Activated naive CD8-positive, alpha-beta T cell treated with anti-CD3 and anti-CD28 coated beads, Interleukin-2, amount 10 ng/mL, durations not matched to agents 7 days and 5 days (primary cell): Measurements from ENCODE around the gene PPP1R2C. TPM values are rescaled to one million over a fixed set of nuclear protein-coding genes. Genes with fewer than 3 reads are reported as not detected.

Experiments
- ATAC-seq: fragments of 150-1000 bp; cut with Tn5 transposase; one replicate; pipeline ENCODE4 v1.10.0; 2021; ENCODE audit warnings: low read depth, moderate library complexity
- POLR2A ChIA-PET: fragments of 350-600 bp; sonication (Branson Sonifier 250); formaldehyde crosslinking; loops from one replicate; lab custom pipeline; 2021; ENCODE audit warnings: antibody characterized with exemption; lab: Charles Lee
- DNase-seq: peaks from one replicate; pipeline ENCODE4 v3.0.0; 2021
- H3K27ac Mint-ChIP-seq: one replicate; pipeline ENCODE4 v1.8.0; 2022; ENCODE audit warnings: mild to moderate bottlenecking, mixed read lengths
- H3K27me3 Mint-ChIP-seq: one replicate; pipeline ENCODE4 v1.8.0; 2022; ENCODE audit warnings: mild to moderate bottlenecking, moderate library complexity, mixed read lengths
- H3K36me3 Mint-ChIP-seq: one replicate; pipeline ENCODE4 v1.8.0; 2021; ENCODE audit warnings: mild to moderate bottlenecking, mixed read lengths
- H3K4me1 Mint-ChIP-seq: one replicate; pipeline ENCODE4 v1.8.0; 2021; ENCODE audit warnings: mixed read lengths
- H3K4me3 Mint-ChIP-seq: one replicate; pipeline ENCODE4 v1.8.0; 2022; ENCODE audit warnings: mild to moderate bottlenecking, moderate library complexity, mixed read lengths
- H3K9me3 Mint-ChIP-seq: one replicate; pipeline ENCODE4 v1.8.0; 2021; ENCODE audit warnings: mixed read lengths
- total RNA-seq, 2 experiments: library from RNA; stranded (reverse); gene quantifications; one replicate each; pipeline ENCODE4 v1.2.3, GENCODE V29; 2021

PPP1R2C gene
- total RNA-seq, 2 experiments from 2014 or later: not detected

DNA sequence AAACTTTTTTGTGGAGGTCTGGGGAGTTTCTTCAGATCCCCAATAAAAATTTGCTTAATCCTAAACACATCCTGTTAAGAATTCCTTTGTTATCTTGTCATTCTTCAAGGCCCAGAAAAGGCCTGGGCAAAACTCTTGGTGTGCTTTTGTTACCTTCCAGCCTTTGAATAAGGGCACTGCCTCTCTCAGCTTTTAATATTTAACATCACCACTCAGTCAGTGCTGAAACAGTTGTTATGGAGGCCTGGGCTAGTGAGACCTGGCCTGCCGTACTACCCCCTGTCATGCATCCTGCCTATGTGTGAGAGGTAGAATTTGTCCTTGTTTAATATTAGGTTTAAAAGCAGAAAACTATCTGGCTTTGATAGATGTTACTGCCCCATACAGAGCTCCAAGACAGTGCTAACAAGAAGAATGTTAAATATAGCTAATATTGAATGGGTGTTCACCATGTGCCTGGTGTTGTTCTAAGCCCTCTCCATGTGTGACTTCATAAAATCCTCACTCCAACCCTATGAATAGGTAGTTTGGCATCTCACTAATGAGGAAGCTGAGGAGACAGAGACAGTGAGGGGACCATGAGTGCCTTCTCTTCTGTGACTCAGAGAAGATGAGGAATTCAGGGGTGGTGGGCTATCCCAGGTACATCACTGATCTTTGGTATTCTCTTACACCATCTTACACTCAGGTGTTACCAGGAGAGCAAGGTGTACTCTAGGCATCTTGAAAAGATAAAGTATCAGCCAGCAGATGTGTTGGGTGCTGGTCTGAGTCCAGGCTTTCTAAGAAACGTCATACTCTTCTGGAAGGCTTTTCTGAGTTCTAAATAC, 6.2 kb downstream of the PPP1R2C start:
- Mint-ChIP-seq H3K36me3 (peaks cover 2% of the 10 kb centered on the region), H3K27ac (no peak overlapping the region), H3K4me3 (no peak overlapping the region), H3K9me3 (peaks cover 4% of the 10 kb centered on the region), H3K27me3 (no peaks in the 10 kb centered on the region), H3K4me1 (peaks cover 1% of the 10 kb centered on the region)
- no peak for ATAC-seq
- POLR2A ChIA-PET: no interaction called here
- DNase-seq: no peak

DNA sequence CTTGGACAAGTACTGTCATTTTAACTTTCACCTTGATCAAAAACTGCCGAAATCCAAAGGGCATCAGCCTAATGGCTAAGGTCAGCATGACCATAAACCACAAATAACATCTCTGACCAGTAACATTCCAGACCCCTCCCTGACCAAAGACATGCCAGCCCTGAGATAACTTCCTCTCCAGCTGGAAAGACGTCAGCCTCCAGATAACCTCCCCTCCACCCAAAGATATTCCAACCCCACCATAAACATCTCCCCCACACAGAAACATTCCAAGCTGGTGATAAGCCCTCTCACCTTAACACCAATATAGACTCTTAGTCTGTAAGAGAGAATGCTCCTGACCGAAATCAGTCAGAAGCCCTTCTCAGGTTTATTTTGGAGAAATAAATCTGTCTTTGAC, 7.4 kb downstream of the PPP1R2C start:
- H3K36me3 Mint-ChIP-seq: no peaks in the 10 kb centered on the region
- H3K27me3 Mint-ChIP-seq: no peaks in the 10 kb centered on the region
- DNase-seq (no peak), ATAC-seq (no peak)
- H3K4me3 Mint-ChIP-seq: no peak overlapping the region
- POLR2A ChIA-PET: no interaction called here
- H3K27ac Mint-ChIP-seq: no peak overlapping the region
- peaks cover 2% of the 10 kb centered on the region for H3K9me3 Mint-ChIP-seq
- no peaks in the 10 kb centered on the region for H3K4me1 Mint-ChIP-seq

DNA sequence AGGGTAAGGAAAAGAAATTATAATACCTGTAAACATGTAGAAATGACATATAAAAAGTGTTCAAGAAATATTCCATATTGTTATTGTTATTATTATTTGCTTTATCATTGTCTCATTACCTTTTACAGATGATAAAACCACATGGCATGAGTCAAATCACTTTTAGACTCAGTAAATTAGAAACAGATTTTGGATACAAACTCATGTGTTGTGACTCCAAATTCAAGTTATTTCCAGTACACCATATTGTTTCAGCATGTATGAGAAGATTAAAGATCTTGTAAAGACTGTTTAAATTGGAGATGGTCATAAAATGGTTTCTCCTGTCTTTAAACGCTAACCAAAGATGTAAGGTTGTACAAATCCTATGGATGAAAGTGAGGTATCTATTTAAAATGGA, 18.1 kb downstream of the PPP1R2C start:
- peaks cover 4% of the 10 kb centered on the region for H3K9me3 Mint-ChIP-seq
- no peak overlapping the region for H3K27ac Mint-ChIP-seq
- ATAC-seq (no peak), DNase-seq (no peak)
- H3K36me3 Mint-ChIP-seq: peaks cover 2% of the 10 kb centered on the region
- POLR2A ChIA-PET: no interaction called here
- H3K4me3 Mint-ChIP-seq: no peak overlapping the region
- H3K27me3 Mint-ChIP-seq: peaks cover 1% of the 10 kb centered on the region
- no peaks in the 10 kb centered on the region for H3K4me1 Mint-ChIP-seq

DNA sequence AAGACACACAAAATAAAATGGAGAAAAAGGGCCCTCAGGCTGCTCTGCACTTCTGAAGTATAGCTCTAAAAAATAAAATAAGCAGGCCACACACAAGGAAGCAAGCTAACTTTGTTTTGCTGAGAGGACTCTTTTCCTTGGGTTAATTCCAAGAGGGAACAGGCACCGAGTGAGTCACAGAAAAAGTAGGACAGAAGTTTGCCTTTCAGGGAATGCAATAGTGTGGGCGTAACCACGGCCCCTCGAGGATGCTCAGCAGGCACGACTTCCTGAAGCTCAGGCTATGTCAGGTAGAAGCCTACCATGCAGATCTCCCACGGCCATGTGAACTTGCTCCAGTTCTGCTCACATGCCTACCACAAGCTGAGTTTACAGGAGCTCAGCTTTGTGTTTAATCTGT, 22.1 kb downstream of the PPP1R2C start:
- H3K4me1 Mint-ChIP-seq: no peaks in the 10 kb centered on the region
- H3K27ac Mint-ChIP-seq: no peak overlapping the region
- ATAC-seq: no peak
- H3K4me3 Mint-ChIP-seq: no peak overlapping the region
- DNase-seq: no peak
- POLR2A ChIA-PET: no interaction called here
- no peaks in the 10 kb centered on the region for H3K9me3 Mint-ChIP-seq
- H3K36me3 Mint-ChIP-seq: no peaks in the 10 kb centered on the region
- H3K27me3 Mint-ChIP-seq: peaks cover 1% of the 10 kb centered on the region

DNA sequence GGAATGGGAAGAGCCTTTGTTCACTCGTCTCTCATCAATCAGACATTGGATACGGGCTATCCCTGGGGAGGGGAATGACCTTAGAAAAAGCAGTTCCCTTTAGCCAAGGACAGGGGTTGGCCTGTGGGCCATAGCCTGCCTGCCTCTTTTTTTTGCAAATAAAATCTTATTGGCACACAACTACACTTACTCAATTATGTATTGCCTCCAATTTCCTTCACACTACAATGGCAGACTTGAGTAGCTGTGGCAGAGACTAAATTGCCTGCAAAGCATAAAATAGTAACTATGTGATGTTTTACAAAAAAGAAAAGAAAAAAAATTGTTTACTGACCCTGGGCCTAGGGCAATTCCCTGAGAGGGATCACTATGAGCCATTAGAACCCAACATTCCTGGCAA, 23.4 kb downstream of the PPP1R2C start:
- H3K9me3 Mint-ChIP-seq: no peaks in the 10 kb centered on the region
- no peak overlapping the region for H3K27ac Mint-ChIP-seq
- POLR2A ChIA-PET: no interaction called here
- peaks cover 1% of the 10 kb centered on the region for H3K27me3 Mint-ChIP-seq
- no peak overlapping the region for H3K4me3 Mint-ChIP-seq
- H3K36me3 Mint-ChIP-seq: no peaks in the 10 kb centered on the region
- DNase-seq: no peak
- H3K4me1 Mint-ChIP-seq: no peaks in the 10 kb centered on the region
- ATAC-seq: no peak

DNA sequence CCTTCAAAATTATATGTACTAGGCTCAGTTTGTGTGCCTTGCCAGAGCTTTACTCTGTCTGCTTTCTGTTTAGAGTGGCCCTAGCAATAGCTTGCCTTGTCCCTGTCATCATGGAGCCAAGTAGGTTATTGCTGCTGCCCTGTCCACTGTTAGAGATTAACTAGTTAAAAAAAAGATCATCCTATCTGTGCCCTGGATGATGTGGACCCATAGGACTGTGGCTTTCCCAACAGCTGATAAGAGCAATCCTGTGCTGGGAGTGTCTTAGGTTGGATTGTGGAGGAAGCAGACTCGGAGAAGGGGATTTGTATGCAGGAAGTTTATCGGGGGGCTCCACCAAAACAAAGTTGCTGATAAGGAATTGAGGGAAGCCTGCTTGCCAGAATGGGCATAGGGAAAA, 23.8 kb downstream of the PPP1R2C start:
- no peaks in the 10 kb centered on the region for H3K9me3 Mint-ChIP-seq
- H3K4me3 Mint-ChIP-seq: no peak overlapping the region
- no peak overlapping the region for H3K27ac Mint-ChIP-seq

DNA sequence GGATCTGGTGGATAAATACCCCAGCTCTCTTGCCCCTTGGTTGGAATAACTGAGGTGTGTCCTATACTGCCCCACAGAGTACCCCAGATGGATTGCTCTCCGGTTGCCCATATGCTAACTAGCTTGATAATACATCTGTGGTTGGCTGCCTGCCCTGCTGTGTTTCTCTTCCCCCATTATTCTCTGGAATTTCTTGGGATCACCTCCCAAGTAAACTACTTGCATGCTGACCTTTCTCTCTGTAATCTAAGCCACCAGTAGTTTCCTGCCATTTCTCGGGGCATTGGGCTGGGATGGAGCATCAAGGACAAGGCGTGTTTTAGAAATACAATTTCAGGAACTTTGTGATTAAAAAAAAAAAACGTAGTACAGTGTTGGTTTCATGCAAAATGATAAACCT, 25.2 kb downstream of the PPP1R2C start:
- Mint-ChIP-seq H3K27me3 (peaks cover 1% of the 10 kb centered on the region), H3K4me1 (no peaks in the 10 kb centered on the region), H3K36me3 (peaks cover 1% of the 10 kb centered on the region), H3K9me3 (no peaks in the 10 kb centered on the region), H3K27ac (no peak overlapping the region), H3K4me3 (no peak overlapping the region)
- no peak for ATAC-seq
- POLR2A ChIA-PET: no interaction called here
- DNase-seq: no peak

More for the DNA sequence above, 23.8 kb downstream of the PPP1R2C start:
- POLR2A ChIA-PET: no interaction called here
- Mint-ChIP-seq H3K4me1 (no peaks in the 10 kb centered on the region), H3K36me3 (peaks cover 1% of the 10 kb centered on the region), H3K27me3 (peaks cover 1% of the 10 kb centered on the region)
- DNase-seq (no peak), ATAC-seq (no peak)

DNA sequence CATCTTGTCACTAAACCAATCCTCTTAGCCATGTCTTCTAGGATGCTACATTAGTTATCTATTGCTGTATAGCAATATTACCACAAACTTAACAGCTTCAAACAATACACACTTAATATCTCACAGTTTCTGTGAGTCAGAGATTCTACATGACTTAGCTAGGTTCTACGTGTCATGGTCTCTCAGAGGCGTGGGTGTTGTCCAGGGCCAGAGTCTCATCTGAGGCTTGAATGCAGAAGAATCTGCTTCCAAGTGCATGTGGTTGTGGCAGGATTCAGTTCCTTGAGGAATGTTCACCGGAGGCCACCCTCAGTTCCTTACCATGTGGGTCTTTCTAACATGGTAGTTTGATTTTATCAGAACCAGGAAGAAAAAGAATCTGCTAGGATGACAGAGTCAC, 26.4 kb downstream of the PPP1R2C start:
- peaks cover 4% of the 10 kb centered on the region for H3K9me3 Mint-ChIP-seq
- H3K27me3 Mint-ChIP-seq: peaks cover 1% of the 10 kb centered on the region
- ATAC-seq (no peak), DNase-seq (no peak)
- H3K4me1 Mint-ChIP-seq: no peaks in the 10 kb centered on the region
- POLR2A ChIA-PET: no interaction called here
- no peak overlapping the region for H3K27ac Mint-ChIP-seq
- H3K36me3 Mint-ChIP-seq: peaks cover 3% of the 10 kb centered on the region
- H3K4me3 Mint-ChIP-seq: no peak overlapping the region

DNA sequence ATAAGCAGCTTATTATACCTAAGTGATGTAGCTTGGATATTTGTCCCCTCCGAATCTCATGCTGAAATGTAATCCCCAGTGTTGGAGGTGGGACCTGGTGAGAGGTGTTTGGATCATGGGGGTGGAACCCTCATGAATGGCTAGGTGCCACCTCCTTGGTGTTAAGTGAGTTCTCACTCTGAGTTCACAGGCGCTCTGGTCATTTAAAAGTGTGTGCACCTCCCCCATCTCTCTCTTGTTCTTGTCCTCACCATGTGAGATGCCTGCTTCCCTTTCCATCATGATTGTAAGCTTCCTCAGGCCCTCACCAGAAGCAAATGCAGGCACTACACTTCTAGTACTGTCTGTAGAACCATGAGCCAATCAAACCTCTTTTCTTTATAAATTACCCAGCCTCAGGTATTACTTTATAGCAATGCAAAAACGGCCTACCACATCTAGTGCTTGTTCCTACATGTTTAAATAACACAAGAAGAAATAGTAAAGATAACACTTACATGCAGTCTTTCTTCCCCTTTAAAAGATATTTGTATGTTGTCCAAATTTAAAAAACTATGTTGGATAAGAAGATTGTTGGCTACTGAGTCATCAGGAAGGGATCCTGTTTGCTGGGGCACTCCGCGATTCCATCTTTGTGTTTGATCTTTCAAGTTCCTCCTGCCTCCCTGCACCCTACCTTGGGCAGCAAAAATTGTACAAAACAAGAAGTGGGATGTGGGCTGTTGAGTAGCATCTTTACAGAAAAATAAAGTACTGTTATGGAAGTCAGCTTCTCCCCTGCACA, 29.7 kb downstream of the PPP1R2C start:
- ATAC-seq: no peak
- Mint-ChIP-seq H3K27ac (no peak overlapping the region), H3K36me3 (peaks cover 3% of the 10 kb centered on the region), H3K4me1 (no peaks in the 10 kb centered on the region), H3K4me3 (no peak overlapping the region), H3K9me3 (peaks cover 5% of the 10 kb centered on the region), H3K27me3 (peaks cover 1% of the 10 kb centered on the region)
- DNase-seq: no peak
- POLR2A ChIA-PET: no interaction called here

DNA sequence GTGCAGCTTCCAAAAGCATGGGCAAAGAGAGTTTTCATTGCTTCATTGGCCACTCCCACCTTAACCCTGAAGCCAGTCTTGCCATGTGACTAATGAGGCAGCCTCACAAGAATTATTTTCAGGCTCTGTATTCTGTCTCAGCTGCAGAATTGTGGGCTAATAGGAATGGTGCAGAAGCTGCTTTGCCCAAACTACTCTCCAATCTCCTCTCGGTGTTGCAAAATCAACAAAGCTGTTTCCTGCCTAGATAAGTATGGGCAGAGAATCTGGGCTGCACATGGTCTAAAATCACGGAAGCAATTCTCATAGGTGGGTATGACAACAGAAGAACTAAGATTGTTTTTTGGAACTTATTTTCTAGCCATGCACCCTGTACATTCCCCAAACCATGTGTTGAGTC, 31.4 kb downstream of the PPP1R2C start:
- peaks cover 5% of the 10 kb centered on the region for H3K9me3 Mint-ChIP-seq
- peaks cover 1% of the 10 kb centered on the region for H3K27me3 Mint-ChIP-seq
- ATAC-seq (no peak), DNase-seq (no peak)
- H3K27ac Mint-ChIP-seq: no peak overlapping the region
- H3K4me3 Mint-ChIP-seq: no peak overlapping the region
- H3K36me3 Mint-ChIP-seq: peaks cover 3% of the 10 kb centered on the region
- H3K4me1 Mint-ChIP-seq: no peaks in the 10 kb centered on the region
- POLR2A ChIA-PET: no interaction called here

DNA sequence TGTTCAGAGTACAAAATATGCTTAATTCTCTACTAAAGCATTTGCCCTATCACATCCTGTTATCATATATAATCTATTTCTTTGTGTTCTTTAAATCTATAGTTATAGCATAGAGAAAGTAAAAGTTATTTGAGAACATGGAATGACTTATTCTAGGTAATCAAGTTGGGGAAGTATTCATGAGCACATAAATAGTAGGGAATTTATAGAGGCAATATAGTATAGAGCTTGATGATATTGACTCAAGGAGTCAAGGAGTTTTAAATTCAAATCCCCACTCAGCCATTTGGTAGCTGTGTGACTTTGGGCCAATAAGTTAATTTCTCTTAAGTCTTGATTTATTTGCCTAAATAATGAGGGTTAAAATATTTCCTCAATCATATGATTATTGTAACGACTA, 37.5 kb downstream of the PPP1R2C start:
- ATAC-seq (no peak), DNase-seq (no peak)
- no peaks in the 10 kb centered on the region for H3K27me3 Mint-ChIP-seq
- no peaks in the 10 kb centered on the region for H3K36me3 Mint-ChIP-seq
- POLR2A ChIA-PET: no interaction called here
- peaks cover 3% of the 10 kb centered on the region for H3K4me1 Mint-ChIP-seq
- H3K9me3 Mint-ChIP-seq: peaks cover 3% of the 10 kb centered on the region
- H3K27ac Mint-ChIP-seq: no peak overlapping the region
- H3K4me3 Mint-ChIP-seq: no peak overlapping the region

DNA sequence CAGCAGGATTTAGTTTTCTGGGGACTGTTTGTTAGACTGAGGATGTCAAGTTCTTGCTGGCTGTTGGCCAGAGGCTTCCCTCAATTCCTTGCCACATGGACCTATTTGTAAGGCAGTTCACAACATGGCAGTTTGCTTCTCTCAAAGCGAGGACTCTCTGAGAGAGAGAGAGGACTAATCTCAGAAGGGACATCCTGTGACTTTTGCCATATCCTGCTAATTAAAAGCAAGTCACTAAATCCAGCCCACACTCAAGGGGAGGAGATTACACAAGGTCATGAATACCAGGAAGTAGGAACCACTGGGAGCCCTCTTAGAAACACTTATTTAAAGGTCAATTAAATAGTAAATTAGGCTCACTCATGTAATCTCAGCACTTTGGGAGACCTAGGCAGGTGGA, 38.2 kb downstream of the PPP1R2C start:
- ATAC-seq (no peak), DNase-seq (no peak)
- no peaks in the 10 kb centered on the region for H3K27me3 Mint-ChIP-seq
- POLR2A ChIA-PET: no interaction called here
- H3K36me3 Mint-ChIP-seq: no peaks in the 10 kb centered on the region
- H3K27ac Mint-ChIP-seq: peak overlapping the region; percentile 61
- no peak overlapping the region for H3K4me3 Mint-ChIP-seq
- H3K9me3 Mint-ChIP-seq: peaks cover 2% of the 10 kb centered on the region
- H3K4me1 Mint-ChIP-seq: peaks cover 3% of the 10 kb centered on the region

DNA sequence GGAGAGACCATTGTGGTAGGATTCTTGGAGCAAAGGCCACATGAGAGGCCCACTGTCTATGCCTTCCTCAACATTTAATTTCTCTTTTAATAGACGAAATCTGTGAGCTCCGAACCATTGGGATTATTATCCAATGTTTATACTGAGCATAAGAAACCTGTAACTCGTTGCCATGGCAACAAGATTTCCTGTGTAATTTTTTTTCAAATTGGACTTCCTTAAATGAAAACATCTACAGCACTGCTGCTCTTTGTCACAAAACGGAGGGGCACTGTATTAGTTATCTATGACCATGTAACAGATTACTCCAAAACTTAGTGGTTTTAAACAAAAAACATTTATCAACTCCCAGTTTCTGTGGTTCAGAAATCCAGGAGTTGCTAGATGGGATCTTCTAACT, 38.7 kb downstream of the PPP1R2C start:
- POLR2A ChIA-PET: no interaction called here
- H3K36me3 Mint-ChIP-seq: no peaks in the 10 kb centered on the region
- no peak for ATAC-seq

DNA sequence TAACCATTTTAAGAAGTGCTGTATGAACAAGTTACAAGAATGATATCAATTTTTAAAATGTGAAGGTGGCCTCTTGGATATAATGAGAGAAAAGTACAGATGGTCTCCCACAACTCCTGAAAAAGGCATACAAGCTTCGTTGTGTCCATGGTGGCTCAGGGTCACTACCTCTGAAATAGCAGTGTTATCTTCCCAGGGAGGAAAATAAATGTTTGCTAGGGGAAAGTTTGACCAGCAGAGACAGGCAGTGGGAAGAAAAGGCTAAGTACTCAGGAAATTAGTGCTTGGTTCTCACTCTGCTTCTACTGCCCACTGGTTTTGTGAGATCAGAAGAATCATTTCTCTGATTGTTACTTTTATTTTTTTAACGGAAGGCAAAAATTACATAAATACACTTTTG, 39.4 kb downstream of the PPP1R2C start:
- H3K27me3 Mint-ChIP-seq: no peaks in the 10 kb centered on the region
- H3K36me3 Mint-ChIP-seq: no peaks in the 10 kb centered on the region
- peaks cover 3% of the 10 kb centered on the region for H3K4me1 Mint-ChIP-seq
- no peak overlapping the region for H3K27ac Mint-ChIP-seq
- no peak for ATAC-seq
- no peak overlapping the region for H3K4me3 Mint-ChIP-seq
- H3K9me3 Mint-ChIP-seq: peaks cover 2% of the 10 kb centered on the region
- no peak for DNase-seq
- POLR2A ChIA-PET: no interaction called here

More for the DNA sequence above, 38.7 kb downstream of the PPP1R2C start:
- Mint-ChIP-seq H3K27me3 (no peaks in the 10 kb centered on the region), H3K4me3 (no peak overlapping the region), H3K9me3 (peaks cover 2% of the 10 kb centered on the region), H3K27ac (peak overlapping the region; percentile 61), H3K4me1 (peaks cover 3% of the 10 kb centered on the region)
- no peak for DNase-seq
